HG03064 (cell line): Measurements from ENCODE around the gene UBE3B.
"Not testable (repeated sequence)": the region's sequence is repeated elsewhere in the genome, so short reads cannot be mapped to it uniquely, and the experiment has no call there.

ENCODE experiments used
- ATAC-seq: cut with Tn5 transposase; IDR thresholded peaks from one replicate; pipeline ENCODE4 v1.9.1; 2021; ENCODE audit warnings: low read depth; ENCODE audit not compliant: unreplicated experiment

UBE3B gene

GRCh38 chr12:109477185-109477962 is at the start of gene UBE3B, which contains the start of gene KCTD10:
Gene UBE3B, plus strand, starts transcription at chr12:109477634. Its CDS starts 5,918 bp downstream, at chr12:109483552.
Gene KCTD10, minus strand, starts transcription at chr12:109477300. Its CDS starts 38 bp downstream, at chr12:109477262.
- ATAC-seq: peak; percentile 82

GRCh38 chr12:109428037-109428629 is 49.3 kb upstream of the UBE3B start:
- ATAC-seq: no peak

- not testable (repeated sequence) for ATAC-seq
These were observed 48.6 kb upstream of the UBE3B start for GRCh38 chr12:109428804-109429203.

- no peak for ATAC-seq
These were observed 47.2 kb upstream of the UBE3B start for GRCh38 chr12:109430244-109430643.

- no peak for ATAC-seq
These were observed 45.0 kb upstream of the UBE3B start for GRCh38 chr12:109432431-109432830.

- ATAC-seq: no peak
These were observed 44.6 kb upstream of the UBE3B start for GRCh38 chr12:109432842-109433304.

- ATAC-seq: no peak
These were observed 43.8 kb upstream of the UBE3B start for GRCh38 chr12:109433618-109434017.

GRCh38 chr12:109434582-109434981 is 42.9 kb upstream of the UBE3B start:
- no peak for ATAC-seq

GRCh38 chr12:109435428-109436187 is 41.8 kb upstream of the UBE3B start:
- no peak for ATAC-seq

GRCh38 chr12:109436188-109436560 is 41.3 kb upstream of the UBE3B start:
- no peak for ATAC-seq

- ATAC-seq: no peak
These were observed 38.3 kb upstream of the UBE3B start for GRCh38 chr12:109439181-109439580.

GRCh38 chr12:109439951-109440350 is 37.5 kb upstream of the UBE3B start:
- ATAC-seq: not testable (repeated sequence)

- ATAC-seq: no peak
These were observed 36.5 kb upstream of the UBE3B start for GRCh38 chr12:109440851-109441490.

- ATAC-seq: no peak
These were observed 33.6 kb upstream of the UBE3B start for GRCh38 chr12:109443794-109444193.

- ATAC-seq: no peak
These were observed 33.2 kb upstream of the UBE3B start for GRCh38 chr12:109444259-109444658.

- no peak for ATAC-seq
These were observed 32.2 kb upstream of the UBE3B start for GRCh38 chr12:109445191-109445609.

- ATAC-seq: no peak
These were observed 30.6 kb upstream of the UBE3B start for GRCh38 chr12:109446869-109447268.

- ATAC-seq: no peak
These were observed 30.0 kb upstream of the UBE3B start for GRCh38 chr12:109447482-109447881.

GRCh38 chr12:109448272-109448671 is 29.2 kb upstream of the UBE3B start:
- ATAC-seq: no peak

GRCh38 chr12:109448707-109449390 is 28.6 kb upstream of the UBE3B start:
- ATAC-seq: no peak
